Gastrocnemius medialis (tissue), 4 donors: ENCODE data around the gene CASKIN2. TPM values are rescaled to one million over a fixed set of nuclear protein-coding genes. Genes with fewer than 3 reads are reported as not detected.
A peak's percentile ranks its signal among the peaks of the same experiment; 100 is the strongest.

Experiments
- ATAC-seq, 2 donors: fragments of 150-250 bp; one replicate each; pipeline ENCODE4 v1.9.1; 2016
- DNase-seq, 2 donors: peaks; one replicate each; pipeline ENCODE4 v3.0.0-alpha.2; 2019
- H3K27ac ChIP-seq, 4 donors: fragments of 200-600 bp; sonication (generic); 1 replicate in 1 of 4; 2 replicates in 3 of 4; pipeline ENCODE4 v1.5.1; 2016 to 2018; ENCODE audit warnings: mild to moderate bottlenecking in 2 of 4, moderate library complexity in 1 of 4
- H3K27me3 ChIP-seq, 3 donors: fragments of 200-600 bp; sonication (generic) in 2 of 3; 1 replicate in 1 of 3; 2 replicates in 2 of 3; pipeline versions ENCODE4 v1.5.1 to v1.6.0; 2016 to 2019; ENCODE audit warnings: mild to moderate bottlenecking in 1 of 3, moderate library complexity in 1 of 3
- H3K36me3 ChIP-seq, 2 donors: fragments of 200-600 bp; sonication (generic) in 1 of 2; one replicate each; pipeline ENCODE4 v1.5.1; 2017 to 2018
- H3K4me1 ChIP-seq, 2 donors: fragments of 200-600 bp; sonication (generic) in 1 of 2; one replicate each; pipeline ENCODE4 v1.5.1; 2016 to 2017; ENCODE audit warnings: mild to moderate bottlenecking in 2 of 2
- H3K4me3 ChIP-seq, 4 donors: fragments of 200-600 bp; sonication (generic) in 3 of 4; 1 replicate in 1 of 4; 2 replicates in 3 of 4; pipeline ENCODE4 v1.5.1; 2016 to 2019; ENCODE audit warnings: mild to moderate bottlenecking in 2 of 4
- H3K9me3 ChIP-seq, 3 donors: fragments of 200-600 bp; sonication (generic) in 2 of 3; 1 replicate in 1 of 3; 2 replicates in 2 of 3; pipeline ENCODE4 v1.5.1; 2016 to 2019
- POLR2A ChIP-seq, 2 donors: fragments of 450-650 bp; IDR thresholded peaks; one replicate each; pipeline ENCODE4 v1.6.1; 2017; ENCODE audit warnings: antibody characterized with exemption in 2 of 2, mild to moderate bottlenecking in 2 of 2, moderate library complexity in 2 of 2
- in situ Hi-C, 4 donors: fragments of 200-750 bp; cut with MboI; loops; one replicate each; pipeline versions ENCODE4 v1.15.0 to v1.8.0; 2017; ENCODE audit warnings: low sequenced_read_pairs in 4 of 4
- intact Hi-C: fragments of 100-400 bp; cut with DNase I; formaldehyde crosslinking; loops from one replicate; pipeline ENCODE4 v1.15.1; 2023; ENCODE audit warnings: low total_unique reads
- total RNA-seq, 4 donors: library from RNA; depleted of rRNA; stranded (reverse); fragments of >200 nt; gene quantifications; one replicate each; pipeline versions ENCODE4 v1.1.0 to v1.2.3, GENCODE V29; 2016
- TF ChIP-seq, protein P1 (sequence below), 5 experiments: fragments of 450-650 bp in 3 of 5; fragments of 200-600 bp in 2 of 5; sonication (generic) in 2 of 5; IDR thresholded peaks in 4 of 5; conservative IDR thresholded peaks in 1 of 5; 1 replicate in 4 of 5; 2 replicates in 1 of 5; pipeline ENCODE4 v1.5.1; 2016 to 2019; ENCODE audit warnings: antibody characterized with exemption in 5 of 5, mild to moderate bottlenecking in 3 of 5, moderate library complexity in 3 of 5

CASKIN2 gene
- total RNA-seq, 4 donors from 2014 or later: 11.3 to 24.1 (median 16.8) TPM

DNA sequence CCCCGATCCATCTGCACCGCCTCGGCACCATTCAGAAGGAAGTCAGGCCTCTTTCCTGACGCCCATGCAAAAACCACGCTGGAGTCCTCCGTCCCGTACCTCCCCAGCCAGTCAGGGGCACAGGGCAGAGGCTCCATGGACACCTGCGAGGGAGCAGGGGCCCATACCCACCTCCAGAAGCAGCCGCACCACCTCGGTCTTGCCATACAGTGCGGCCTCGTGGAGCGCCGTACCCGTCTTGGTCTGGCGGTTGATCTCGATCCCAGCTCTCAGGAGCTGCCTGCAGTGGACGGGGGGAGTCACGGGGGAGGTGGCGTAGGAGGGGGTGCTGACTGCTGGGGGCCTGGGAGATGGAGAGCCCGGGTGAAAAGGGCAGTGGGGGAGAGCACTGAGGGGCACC is 9.2 kb downstream of the CASKIN2 start:
- no peak overlapping the region for H3K4me3 ChIP-seq
- in situ Hi-C loops: no loop called here
- TF ChIP-seq POLR2A (IDR thresholded peaks at IDR 0.05): no peak
- TF ChIP-seq, protein P1, sequence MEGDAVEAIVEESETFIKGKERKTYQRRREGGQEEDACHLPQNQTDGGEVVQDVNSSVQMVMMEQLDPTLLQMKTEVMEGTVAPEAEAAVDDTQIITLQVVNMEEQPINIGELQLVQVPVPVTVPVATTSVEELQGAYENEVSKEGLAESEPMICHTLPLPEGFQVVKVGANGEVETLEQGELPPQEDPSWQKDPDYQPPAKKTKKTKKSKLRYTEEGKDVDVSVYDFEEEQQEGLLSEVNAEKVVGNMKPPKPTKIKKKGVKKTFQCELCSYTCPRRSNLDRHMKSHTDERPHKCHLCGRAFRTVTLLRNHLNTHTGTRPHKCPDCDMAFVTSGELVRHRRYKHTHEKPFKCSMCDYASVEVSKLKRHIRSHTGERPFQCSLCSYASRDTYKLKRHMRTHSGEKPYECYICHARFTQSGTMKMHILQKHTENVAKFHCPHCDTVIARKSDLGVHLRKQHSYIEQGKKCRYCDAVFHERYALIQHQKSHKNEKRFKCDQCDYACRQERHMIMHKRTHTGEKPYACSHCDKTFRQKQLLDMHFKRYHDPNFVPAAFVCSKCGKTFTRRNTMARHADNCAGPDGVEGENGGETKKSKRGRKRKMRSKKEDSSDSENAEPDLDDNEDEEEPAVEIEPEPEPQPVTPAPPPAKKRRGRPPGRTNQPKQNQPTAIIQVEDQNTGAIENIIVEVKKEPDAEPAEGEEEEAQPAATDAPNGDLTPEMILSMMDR (IDR thresholded peaks at IDR 0.05 in 4 of 5, conservative IDR thresholded peaks at IDR 0.05 in 1 of 5): no peak
- H3K9me3 ChIP-seq: no peaks in the 10 kb centered on the region
- H3K27ac ChIP-seq: no peak overlapping the region
- H3K36me3 ChIP-seq: peaks cover 0 to 43% of the 10 kb centered on the region in 2 donors
- no peaks in the 10 kb centered on the region for H3K27me3 ChIP-seq
- intact Hi-C loops: no loop called here
- peaks cover 19 to 21% of the 10 kb centered on the region in 2 donors for H3K4me1 ChIP-seq
- DNase-seq (no peak), ATAC-seq (no peak)

DNA sequence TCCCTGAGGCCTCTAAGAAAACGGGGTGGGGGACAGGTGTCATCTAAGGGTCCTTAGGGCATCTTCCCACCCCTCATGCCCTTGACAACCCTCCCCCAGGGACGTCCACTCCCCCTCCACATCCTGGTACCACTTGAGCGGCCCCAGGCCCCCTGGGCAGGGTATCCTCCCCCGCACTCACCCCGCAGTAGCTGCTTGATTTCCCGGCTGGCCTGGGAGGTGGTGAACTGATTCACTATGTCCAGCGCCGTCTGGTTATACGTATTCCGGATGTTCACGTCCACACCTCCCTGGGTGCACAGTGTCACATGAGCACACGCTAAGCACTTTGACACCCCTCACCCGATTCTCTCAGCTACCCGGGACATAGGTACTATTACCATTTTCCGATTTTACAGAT is 9.7 kb downstream of the CASKIN2 start:
- H3K36me3 ChIP-seq: peaks cover 0 to 47% of the 10 kb centered on the region in 2 donors
- no peaks in the 10 kb centered on the region for H3K9me3 ChIP-seq
- no peak for TF ChIP-seq POLR2A (IDR thresholded peaks at IDR 0.05)
- TF ChIP-seq, protein P1 (IDR thresholded peaks at IDR 0.05 in 4 of 5, conservative IDR thresholded peaks at IDR 0.05 in 1 of 5): no peak
- intact Hi-C loops (no loop called here), in situ Hi-C loops (no loop called here)
- H3K27me3 ChIP-seq: no peaks in the 10 kb centered on the region
- DNase-seq (no peak), ATAC-seq (no peak)
- peaks cover 17 to 18% of the 10 kb centered on the region in 2 donors for H3K4me1 ChIP-seq
- peak overlapping the region in 1 of 4 donors; percentile 60 for H3K27ac ChIP-seq
- no peak overlapping the region for H3K4me3 ChIP-seq

DNA sequence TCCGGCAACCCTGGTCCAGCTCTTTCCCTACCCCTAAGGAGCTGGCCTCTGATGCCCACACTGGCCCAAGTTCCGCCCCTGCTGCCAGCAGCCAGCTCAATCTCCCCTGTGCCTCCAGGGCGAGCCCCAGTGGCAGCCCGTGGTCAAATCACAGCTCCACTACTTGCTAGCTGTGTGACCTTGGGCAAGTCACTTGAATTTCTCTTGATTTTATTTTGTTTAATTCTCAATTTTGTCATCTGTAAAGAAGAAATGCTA is 10.3 kb downstream of the CASKIN2 start:
- Histone ChIP-seq H3K4me1 (peaks cover 17 to 18% of the 10 kb centered on the region in 2 donors), H3K9me3 (no peaks in the 10 kb centered on the region), H3K4me3 (no peak overlapping the region), H3K36me3 (peaks cover 0 to 53% of the 10 kb centered on the region in 2 donors), H3K27ac (peak overlapping the region in 1 of 4 donors; percentile 60), H3K27me3 (no peaks in the 10 kb centered on the region)
- ATAC-seq (no peak), DNase-seq (no peak)
- intact Hi-C loops: no loop called here
- in situ Hi-C loops: no loop called here
- TF ChIP-seq, protein P1 (IDR thresholded peaks at IDR 0.05 in 4 of 5, conservative IDR thresholded peaks at IDR 0.05 in 1 of 5): no peak
- TF ChIP-seq POLR2A (IDR thresholded peaks at IDR 0.05): no peak

DNA sequence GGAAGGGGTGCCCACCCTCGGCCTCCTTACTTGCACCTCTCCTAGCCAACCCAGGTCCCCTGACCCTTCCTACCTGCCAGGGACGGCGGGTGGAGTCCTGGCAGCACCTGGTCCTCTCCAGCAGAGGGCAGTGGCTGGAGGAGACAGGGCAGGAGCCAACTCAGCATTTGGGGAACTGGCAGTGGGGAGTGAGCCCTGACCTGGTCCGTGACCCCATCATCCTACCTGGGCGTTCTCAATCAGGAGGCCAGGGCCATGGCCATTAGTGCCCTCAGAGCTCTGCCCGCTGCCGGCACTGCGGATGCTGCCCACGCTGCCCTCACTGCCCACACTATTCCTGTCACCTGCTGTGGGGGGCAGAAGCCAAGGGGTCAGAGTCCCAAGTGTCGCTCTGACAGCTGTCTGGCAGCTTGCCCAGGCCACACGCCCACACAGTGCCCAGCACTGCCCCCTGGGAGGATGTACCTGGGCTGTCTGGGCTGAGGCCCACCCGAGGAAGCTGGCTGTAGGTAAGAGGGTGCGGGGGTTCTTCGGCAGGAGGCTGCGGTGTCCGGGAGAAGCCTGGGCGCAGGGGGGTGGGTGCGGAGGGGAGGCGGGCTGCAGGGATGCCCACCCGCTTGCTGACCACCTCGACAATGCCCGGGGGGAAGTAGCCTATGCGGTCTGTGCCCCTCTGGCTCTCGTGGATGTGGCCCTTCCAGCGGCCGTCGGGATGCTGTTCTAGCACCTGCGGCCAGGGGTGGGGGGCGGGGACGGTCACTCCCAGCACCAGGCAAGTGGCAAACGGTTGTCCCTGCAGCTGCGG is 10.8 kb downstream of the CASKIN2 start:
- H3K27ac ChIP-seq: peak overlapping the region; percentile 10 to 60 (median 42)
- H3K4me1 ChIP-seq: peaks cover 15 to 18% of the 10 kb centered on the region in 2 donors
- ATAC-seq: peak in 1 of 2 donors; percentile 51
- peaks cover 0 to 57% of the 10 kb centered on the region in 2 donors for H3K36me3 ChIP-seq
- in situ Hi-C loops: no loop called here
- intact Hi-C loops: no loop called here
- no peak overlapping the region for H3K4me3 ChIP-seq
- H3K27me3 ChIP-seq: no peaks in the 10 kb centered on the region
- TF ChIP-seq, protein P1 (IDR thresholded peaks at IDR 0.05 in 4 of 5, conservative IDR thresholded peaks at IDR 0.05 in 1 of 5): peak; percentile 48 to 70 (median 62)
- TF ChIP-seq POLR2A (IDR thresholded peaks at IDR 0.05): no peak
- peak in 1 of 2 donors; percentile 49 for DNase-seq
- H3K9me3 ChIP-seq: no peaks in the 10 kb centered on the region
